ENCODE measurements around the gene SLK. TPM values are rescaled to one million over a fixed set of nuclear protein-coding genes. Genes with fewer than 3 reads are reported as not detected.

SLK gene
- total RNA-seq, 2 experiments from 2014 or later = 20.5 to 20.8 TPM

DNA sequence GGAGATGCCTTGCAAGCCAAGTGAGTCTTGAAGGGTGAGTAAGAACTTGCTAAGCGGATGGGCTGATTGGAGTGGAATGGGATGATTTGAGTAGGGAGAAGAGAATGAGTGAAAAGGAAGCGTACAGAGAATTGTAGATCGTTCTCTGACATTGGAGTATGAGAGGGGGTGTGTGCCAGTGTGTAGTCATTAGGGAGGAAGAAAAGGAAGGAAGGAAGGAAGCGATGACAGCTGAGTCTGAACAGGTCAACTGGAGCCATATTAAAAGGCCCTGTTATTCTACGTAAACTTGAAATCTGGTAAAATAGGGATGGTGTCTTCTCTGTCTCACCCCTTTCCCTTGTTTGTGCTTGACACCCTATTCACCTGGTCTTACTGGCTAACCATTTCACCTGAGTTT lies 55.1 kb downstream of the SLK start:
- DNase-seq (no peak), ATAC-seq (ENCODE audit: poor library complexity) (no peak)
- Mint-ChIP-seq H3K4me1 (ENCODE audit: low read depth) (no peaks in the 10 kb centered on the region), H3K36me3 (ENCODE audit: low read depth) (peaks cover 92% of the 10 kb centered on the region), H3K27ac (peak overlapping the region; percentile 47), H3K27me3 (no peaks in the 10 kb centered on the region), H3K4me3 (no peak overlapping the region), H3K9me3 (no peaks in the 10 kb centered on the region)
- H3K9me3 ChIP-seq (ENCODE audit: control insufficient read depth in 1 of 2, insufficient read depth in 1 of 2, low read length in 2 of 2) = no peaks in the 10 kb centered on the region
- POLR2A ChIA-PET = no interaction called here
- CTCF ChIA-PET = no interaction called here
- H3K27ac ChIP-seq (ENCODE audit: low read depth in 1 of 2, low read length in 2 of 2) = no peak overlapping the region
- no peak overlapping the region for H3K4me3 ChIP-seq (ENCODE audit: low read length)
- TF ChIP-seq, protein P1, sequence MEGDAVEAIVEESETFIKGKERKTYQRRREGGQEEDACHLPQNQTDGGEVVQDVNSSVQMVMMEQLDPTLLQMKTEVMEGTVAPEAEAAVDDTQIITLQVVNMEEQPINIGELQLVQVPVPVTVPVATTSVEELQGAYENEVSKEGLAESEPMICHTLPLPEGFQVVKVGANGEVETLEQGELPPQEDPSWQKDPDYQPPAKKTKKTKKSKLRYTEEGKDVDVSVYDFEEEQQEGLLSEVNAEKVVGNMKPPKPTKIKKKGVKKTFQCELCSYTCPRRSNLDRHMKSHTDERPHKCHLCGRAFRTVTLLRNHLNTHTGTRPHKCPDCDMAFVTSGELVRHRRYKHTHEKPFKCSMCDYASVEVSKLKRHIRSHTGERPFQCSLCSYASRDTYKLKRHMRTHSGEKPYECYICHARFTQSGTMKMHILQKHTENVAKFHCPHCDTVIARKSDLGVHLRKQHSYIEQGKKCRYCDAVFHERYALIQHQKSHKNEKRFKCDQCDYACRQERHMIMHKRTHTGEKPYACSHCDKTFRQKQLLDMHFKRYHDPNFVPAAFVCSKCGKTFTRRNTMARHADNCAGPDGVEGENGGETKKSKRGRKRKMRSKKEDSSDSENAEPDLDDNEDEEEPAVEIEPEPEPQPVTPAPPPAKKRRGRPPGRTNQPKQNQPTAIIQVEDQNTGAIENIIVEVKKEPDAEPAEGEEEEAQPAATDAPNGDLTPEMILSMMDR (IDR thresholded peaks at IDR 0.05) = no peak
- intact Hi-C loops (cut with DNase I, micrococcal nuclease) = loop anchor here in 1 of 2 experiments (10.0 kb wide), 1 partner anchor 137 kb away; no protein-coding TSS in a partner anchor
- H3K4me1 ChIP-seq (ENCODE audit: insufficient read depth, low read length) = no peaks in the 10 kb centered on the region
- peaks cover 89% of the 10 kb centered on the region for H3K36me3 ChIP-seq (ENCODE audit: insufficient read depth, low read length)
- no peaks in the 10 kb centered on the region for H3K27me3 ChIP-seq (ENCODE audit: control insufficient read depth in 1 of 2, insufficient read depth in 2 of 2, low read length in 2 of 2)

DNA sequence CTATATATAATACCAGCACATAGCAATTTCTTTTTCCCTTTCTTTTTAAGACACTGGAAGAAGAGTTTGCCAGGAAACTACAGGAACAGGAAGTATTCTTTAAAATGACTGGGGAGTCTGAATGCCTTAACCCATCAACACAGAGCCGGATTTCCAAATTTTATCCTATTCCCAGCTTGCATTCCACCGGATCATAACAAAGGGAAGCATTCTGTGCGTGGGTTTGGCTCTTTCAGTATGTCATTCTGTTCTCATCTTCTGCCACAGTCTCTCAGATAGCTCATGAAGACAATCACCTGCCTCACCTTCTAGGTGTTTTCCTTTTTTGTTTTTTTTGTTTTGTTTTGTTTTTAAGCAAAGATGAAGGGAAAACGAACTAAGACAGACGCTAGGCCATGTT lies 58.6 kb downstream of the SLK start:
- H3K27ac Mint-ChIP-seq = no peak overlapping the region

DNA sequence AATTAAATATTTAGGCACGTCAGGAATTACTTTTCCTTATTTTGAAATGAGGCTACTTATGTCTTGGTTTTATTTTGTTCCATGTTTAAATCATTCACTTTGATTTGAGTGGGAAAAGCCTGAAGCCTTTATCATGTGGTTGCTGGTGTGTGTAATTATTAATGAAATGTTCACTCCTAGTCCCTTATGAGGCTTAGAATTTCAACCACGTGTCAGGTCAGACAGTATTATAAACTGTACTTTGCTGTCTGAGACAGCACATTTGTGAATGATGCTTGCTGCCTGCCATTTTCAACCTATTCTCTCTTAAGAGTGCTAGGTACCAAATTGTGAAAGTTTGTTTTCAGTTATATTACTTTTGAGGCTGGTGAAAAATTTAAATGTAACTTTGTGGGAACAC lies 59.8 kb downstream of the SLK start:
- no peaks in the 10 kb centered on the region for H3K27me3 ChIP-seq (ENCODE audit: control insufficient read depth in 1 of 2, insufficient read depth in 2 of 2, low read length in 2 of 2)
- no peak for ATAC-seq (ENCODE audit: poor library complexity)
- peaks cover 78% of the 10 kb centered on the region for H3K36me3 Mint-ChIP-seq (ENCODE audit: low read depth)
- no peaks in the 10 kb centered on the region for H3K9me3 ChIP-seq (ENCODE audit: control insufficient read depth in 1 of 2, insufficient read depth in 1 of 2, low read length in 2 of 2)
- no peak for DNase-seq
- intact Hi-C loops (cut with DNase I, micrococcal nuclease) = loop anchor here in 1 of 2 experiments (5.0 to 10.0 kb wide), 2 partner anchors 142 to 181 kb away; no protein-coding TSS in a partner anchor
- ChIA-PET CTCF (no interaction called here), POLR2A (no interaction called here)
- H3K36me3 ChIP-seq (ENCODE audit: insufficient read depth, low read length) = peaks cover 66% of the 10 kb centered on the region
- no peak overlapping the region for H3K27ac Mint-ChIP-seq
- H3K9me3 Mint-ChIP-seq = no peaks in the 10 kb centered on the region
- TF ChIP-seq, protein P1 (IDR thresholded peaks at IDR 0.05) = no peak
- no peaks in the 10 kb centered on the region for H3K4me1 ChIP-seq (ENCODE audit: insufficient read depth, low read length)
- no peaks in the 10 kb centered on the region for H3K27me3 Mint-ChIP-seq
- no peak overlapping the region for H3K4me3 Mint-ChIP-seq
- H3K4me1 Mint-ChIP-seq (ENCODE audit: low read depth) = peaks cover 5% of the 10 kb centered on the region
- no peak overlapping the region for H3K27ac ChIP-seq (ENCODE audit: low read depth in 1 of 2, low read length in 2 of 2)
- no peak overlapping the region for H3K4me3 ChIP-seq (ENCODE audit: low read length)

More for the DNA sequence above, 58.6 kb downstream of the SLK start:
- no peaks in the 10 kb centered on the region for H3K9me3 ChIP-seq (ENCODE audit: control insufficient read depth in 1 of 2, insufficient read depth in 1 of 2, low read length in 2 of 2)
- no peaks in the 10 kb centered on the region for H3K9me3 Mint-ChIP-seq
- no peaks in the 10 kb centered on the region for H3K27me3 ChIP-seq (ENCODE audit: control insufficient read depth in 1 of 2, insufficient read depth in 2 of 2, low read length in 2 of 2)
- no peak overlapping the region for H3K4me3 ChIP-seq (ENCODE audit: low read length)
- no peaks in the 10 kb centered on the region for H3K4me1 ChIP-seq (ENCODE audit: insufficient read depth, low read length)
- POLR2A ChIA-PET = interaction anchor here (0.5 kb wide), 1 partner anchor 396 kb away, joined by 3 read pairs; no protein-coding TSS in a partner anchor
- no peak for ATAC-seq (ENCODE audit: poor library complexity)
- H3K36me3 ChIP-seq (ENCODE audit: insufficient read depth, low read length) = peaks cover 77% of the 10 kb centered on the region
- no peak overlapping the region for H3K4me3 Mint-ChIP-seq
- H3K27me3 Mint-ChIP-seq = no peaks in the 10 kb centered on the region
- intact Hi-C loops (cut with DNase I, micrococcal nuclease) = loop anchor here in 1 of 2 experiments (5.0 to 10.0 kb wide), 2 partner anchors 141 to 182 kb away; no protein-coding TSS in a partner anchor
- H3K36me3 Mint-ChIP-seq (ENCODE audit: low read depth) = peaks cover 80% of the 10 kb centered on the region
- no peak for DNase-seq
- CTCF ChIA-PET = interaction anchor here (1.0 to 1.2 kb wide), 2 partner anchors 13 to 177 kb away, joined by 3 read pairs; no protein-coding TSS in a partner anchor
- TF ChIP-seq, protein P1 (IDR thresholded peaks at IDR 0.05) = no peak
- peaks cover 5% of the 10 kb centered on the region for H3K4me1 Mint-ChIP-seq (ENCODE audit: low read depth)
- no peak overlapping the region for H3K27ac ChIP-seq (ENCODE audit: low read depth in 1 of 2, low read length in 2 of 2)
